GM20000 (cell line): ENCODE measurements around the gene ROBO2.

ENCODE experiments used
- DNase-seq: peaks from one replicate; pipeline ENCODE4 v3.0.0; 2012; ENCODE audit warnings: low spot score
- CTCF ChIP-seq: IDR thresholded peaks from 2 replicates; pipeline ENCODE4 v1.5.1; 2012; ENCODE audit warnings: mild to moderate bottlenecking, control low read depth; ENCODE audit errors: extremely low read depth, missing control alignments

ROBO2 gene

GRCh38 chr3:77142578-77142977 is 102.7 kb downstream of the ROBO2 start:
- no peak for DNase-seq
- no peak for TF ChIP-seq CTCF

GRCh38 chr3:77146004-77146403 is 106.1 kb downstream of the ROBO2 start:
- no peak for TF ChIP-seq CTCF
- DNase-seq: no peak

- TF ChIP-seq CTCF: no peak
- DNase-seq: no peak
These were observed 108.1 kb downstream of the ROBO2 start for GRCh38 chr3:77147836-77148578.

- no peak for DNase-seq
- no peak for TF ChIP-seq CTCF
These were observed 109.5 kb downstream of the ROBO2 start for GRCh38 chr3:77149382-77149781.

- no peak for DNase-seq
- no peak for TF ChIP-seq CTCF
These were observed 110.1 kb downstream of the ROBO2 start for GRCh38 chr3:77150028-77150427.

GRCh38 chr3:77150759-77151158 is 110.9 kb downstream of the ROBO2 start:
- no peak for TF ChIP-seq CTCF
- no peak for DNase-seq

- no peak for DNase-seq
- TF ChIP-seq CTCF: no peak
These were observed 119.1 kb downstream of the ROBO2 start for GRCh38 chr3:77158730-77159581.
